Liver (tissue), 9 donors: ENCODE results near the gene MEIS1. TPM values are rescaled to one million over a fixed set of nuclear protein-coding genes. Genes with fewer than 3 reads are reported as not detected.

Experiments used
- DNase-seq: peaks from one replicate; pipeline ENCODE4 v3.0.0-alpha.2; 2017; ENCODE audit warnings: low spot score
- H3K27ac ChIP-seq, 2 donors: one replicate each; pipeline ENCODE4 v1.7.0; 2013; ENCODE audit warnings: inconsistent platforms in 2 of 2, low read length in 2 of 2, control low read depth in 1 of 2, low read depth in 1 of 2, mild to moderate bottlenecking in 1 of 2
- H3K27me3 ChIP-seq, 4 donors: one replicate each; pipeline versions ENCODE4 v1.6.1 to v1.7.0; 2013; ENCODE audit warnings: low read length in 3 of 4, inconsistent platforms in 1 of 4, mild to moderate bottlenecking in 1 of 4, moderate library complexity in 1 of 4; ENCODE audit not compliant: control insufficient read depth in 4 of 4, insufficient read depth in 4 of 4
- H3K36me3 ChIP-seq, 4 donors: one replicate each; pipeline versions ENCODE4 v1.6.1 to v1.7.0; 2013; ENCODE audit warnings: low read length in 3 of 4, mild to moderate bottlenecking in 3 of 4, low read depth in 1 of 4, moderate library complexity in 1 of 4; ENCODE audit not compliant: control insufficient read depth in 4 of 4, insufficient read depth in 3 of 4
- H3K4me1 ChIP-seq, 4 donors: one replicate each; pipeline versions ENCODE4 v1.6.1 to v1.7.0; 2013; ENCODE audit warnings: low read length in 3 of 4, mild to moderate bottlenecking in 3 of 4, moderate library complexity in 1 of 4; ENCODE audit not compliant: control insufficient read depth in 4 of 4, insufficient read depth in 4 of 4
- H3K4me3 ChIP-seq, 3 donors: one replicate each; pipeline versions ENCODE4 v1.6.1 to v1.7.0; 2013; ENCODE audit warnings: low read length in 3 of 3, control low read depth in 1 of 3, low read depth in 1 of 3, mild to moderate bottlenecking in 1 of 3
- H3K9ac ChIP-seq, 2 donors: one replicate each; pipeline ENCODE4 v1.7.0; 2013; ENCODE audit warnings: low read length in 2 of 2, mild to moderate bottlenecking in 2 of 2, moderate library complexity in 2 of 2, control low read depth in 1 of 2, low read depth in 1 of 2
- H3K9me3 ChIP-seq, 4 donors: one replicate each; pipeline versions ENCODE4 v1.6.1 to v1.7.0; 2013; ENCODE audit warnings: low read length in 3 of 4; ENCODE audit not compliant: control insufficient read depth in 4 of 4
- EGR1 ChIP-seq, 2 donors: IDR thresholded peaks; 2 replicates each; pipeline ENCODE4 v1.6.1; 2016 to 2018; ENCODE audit warnings: antibody characterized with exemption in 2 of 2, low read depth in 2 of 2
- FOXA1 ChIP-seq: IDR thresholded peaks from 2 replicates; pipeline ENCODE4 v1.6.1; 2016; ENCODE audit warnings: antibody characterized with exemption
- FOXA2 ChIP-seq: IDR thresholded peaks from 2 replicates; pipeline ENCODE4 v1.6.1; 2016; ENCODE audit warnings: antibody characterized with exemption
- GABPA ChIP-seq, 2 donors: IDR thresholded peaks in 1 of 2; conservative IDR thresholded peaks in 1 of 2; 2 replicates each; pipeline ENCODE4 v1.6.1; 2016; ENCODE audit warnings: antibody characterized with exemption in 2 of 2, mild to moderate bottlenecking in 1 of 2, moderate library complexity in 1 of 2
- HNF4A ChIP-seq, 2 donors: conservative IDR thresholded peaks; 2 replicates each; pipeline ENCODE4 v1.6.1; 2016; ENCODE audit warnings: antibody characterized with exemption in 2 of 2, mild to moderate bottlenecking in 2 of 2
- HNF4G ChIP-seq: IDR thresholded peaks from 2 replicates; pipeline ENCODE4 v1.6.1; 2016; ENCODE audit warnings: antibody characterized with exemption
- NR2F2 ChIP-seq: IDR thresholded peaks from 2 replicates; pipeline ENCODE4 v1.6.1; 2016; ENCODE audit warnings: antibody characterized with exemption
- RAD21 ChIP-seq, 2 donors: IDR thresholded peaks; 2 replicates each; pipeline ENCODE4 v1.6.1; 2016; ENCODE audit warnings: antibody characterized with exemption in 2 of 2, mild to moderate bottlenecking in 2 of 2
- RXRA ChIP-seq, 2 donors: IDR thresholded peaks; 2 replicates each; pipeline ENCODE4 v1.6.1; 2017 to 2018; ENCODE audit warnings: antibody characterized with exemption in 2 of 2, mild to moderate bottlenecking in 1 of 2
- SP1 ChIP-seq: IDR thresholded peaks from 2 replicates; pipeline ENCODE4 v1.6.1; 2018; ENCODE audit warnings: antibody characterized with exemption, mild to moderate bottlenecking
- TAF1 ChIP-seq: conservative IDR thresholded peaks from 2 replicates; pipeline ENCODE4 v1.6.1; 2016; ENCODE audit warnings: antibody characterized with exemption, mild to moderate bottlenecking
- YY1 ChIP-seq: IDR thresholded peaks from 2 replicates; pipeline ENCODE4 v1.6.1; 2016; ENCODE audit warnings: antibody characterized with exemption, mild to moderate bottlenecking
- WGBS: extraction: QIAGEN DNeasy Blood & Tissue Kit; methylation state at CpG from one replicate; pipeline ENCODE4 v1.1.7; 2013; 5-methylcytosine and 5-hydroxymethylcytosine counted together
- polyA plus RNA-seq, 2 donors: library from polyadenylated mRNA; stranded (reverse) in 1 of 2; unstranded in 1 of 2; fragments of 200-250 nt in 1 of 2; fragments of >200 nt in 1 of 2; fragmentation: Nextera tagmentation in 1 of 2; extraction: Ambion mirVana in 1 of 2; gene quantifications; one replicate each; pipeline versions ENCODE4 v1.2.1 to v1.2.3, GENCODE V29; 2013 to 2015
- total RNA-seq, 2 donors: library from RNA; depleted of rRNA; stranded (reverse); fragments of >200 nt; gene quantifications; one replicate each; pipeline ENCODE4 v1.2.3, GENCODE V29; 2014
- TF ChIP-seq, protein P1 (sequence below): IDR thresholded peaks from 2 replicates; pipeline ENCODE4 v1.6.1; 2016; ENCODE audit warnings: antibody characterized with exemption
- TF ChIP-seq, protein P2 (sequence below): IDR thresholded peaks from 2 replicates; pipeline ENCODE4 v1.6.1; 2016; ENCODE audit warnings: antibody characterized with exemption
- TF ChIP-seq, protein P3 (sequence below): IDR thresholded peaks from 2 replicates; pipeline ENCODE4 v1.6.1; 2016; ENCODE audit warnings: antibody characterized with exemption, mild to moderate bottlenecking
- TF ChIP-seq, protein P4 (sequence below): fragments of 150-350 bp; IDR thresholded peaks from 2 replicates; pipeline ENCODE4 v1.5.1; 2017; ENCODE audit warnings: improper control_type of control experiment, low read depth, low read length; ENCODE audit not compliant: missing input control
- donor health status: healthy.
- donor health status: healthy.
- donor health status: healthy.
- donor health status: healthy.
- donor health status: healthy.

Gene MEIS1
- total and polyA plus RNA-seq, 4 donors: 1.6 to 8.6 (median 5.5) TPM

DNA sequence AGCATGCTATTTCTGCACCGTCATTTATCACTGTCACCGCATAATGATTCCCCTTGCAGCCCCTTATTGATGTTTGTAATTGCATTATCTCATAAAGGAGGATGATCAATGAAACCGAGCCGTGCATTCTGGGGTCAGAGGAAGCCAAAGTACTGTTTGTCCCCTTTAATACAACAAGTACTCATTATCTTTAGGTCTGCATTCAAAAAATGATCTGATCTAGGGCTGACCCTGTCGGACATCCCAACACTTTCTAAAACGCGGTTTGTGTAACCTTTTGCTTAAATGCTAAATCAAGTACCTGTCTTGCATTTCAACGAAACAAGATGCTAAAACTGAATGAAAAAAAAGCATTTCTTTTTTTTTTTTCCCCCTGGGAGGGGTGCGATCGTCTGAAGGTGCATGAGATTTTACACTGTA, 143.8 kb downstream of the MEIS1 start:
- no peak overlapping the region for H3K27ac ChIP-seq
- no peak for TF ChIP-seq FOXA1
- TF ChIP-seq TAF1: no peak
- TF ChIP-seq FOXA2: no peak
- no peak for TF ChIP-seq NR2F2
- no peak for TF ChIP-seq SP1
- no peak for TF ChIP-seq HNF4A (conservative IDR thresholded peaks at IDR 0.05)
- TF ChIP-seq RXRA (IDR thresholded peaks at IDR 0.05): no peak
- TF ChIP-seq, protein P1, sequence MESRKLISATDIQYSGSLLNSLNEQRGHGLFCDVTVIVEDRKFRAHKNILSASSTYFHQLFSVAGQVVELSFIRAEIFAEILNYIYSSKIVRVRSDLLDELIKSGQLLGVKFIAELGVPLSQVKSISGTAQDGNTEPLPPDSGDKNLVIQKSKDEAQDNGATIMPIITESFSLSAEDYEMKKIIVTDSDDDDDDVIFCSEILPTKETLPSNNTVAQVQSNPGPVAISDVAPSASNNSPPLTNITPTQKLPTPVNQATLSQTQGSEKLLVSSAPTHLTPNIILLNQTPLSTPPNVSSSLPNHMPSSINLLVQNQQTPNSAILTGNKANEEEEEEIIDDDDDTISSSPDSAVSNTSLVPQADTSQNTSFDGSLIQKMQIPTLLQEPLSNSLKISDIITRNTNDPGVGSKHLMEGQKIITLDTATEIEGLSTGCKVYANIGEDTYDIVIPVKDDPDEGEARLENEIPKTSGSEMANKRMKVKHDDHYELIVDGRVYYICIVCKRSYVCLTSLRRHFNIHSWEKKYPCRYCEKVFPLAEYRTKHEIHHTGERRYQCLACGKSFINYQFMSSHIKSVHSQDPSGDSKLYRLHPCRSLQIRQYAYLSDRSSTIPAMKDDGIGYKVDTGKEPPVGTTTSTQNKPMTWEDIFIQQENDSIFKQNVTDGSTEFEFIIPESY: no peak
- TF ChIP-seq YY1: no peak
- TF ChIP-seq, protein P2, sequence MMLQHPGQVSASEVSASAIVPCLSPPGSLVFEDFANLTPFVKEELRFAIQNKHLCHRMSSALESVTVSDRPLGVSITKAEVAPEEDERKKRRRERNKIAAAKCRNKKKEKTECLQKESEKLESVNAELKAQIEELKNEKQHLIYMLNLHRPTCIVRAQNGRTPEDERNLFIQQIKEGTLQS: no peak
- no peak for TF ChIP-seq HNF4G
- TF ChIP-seq, protein P3, sequence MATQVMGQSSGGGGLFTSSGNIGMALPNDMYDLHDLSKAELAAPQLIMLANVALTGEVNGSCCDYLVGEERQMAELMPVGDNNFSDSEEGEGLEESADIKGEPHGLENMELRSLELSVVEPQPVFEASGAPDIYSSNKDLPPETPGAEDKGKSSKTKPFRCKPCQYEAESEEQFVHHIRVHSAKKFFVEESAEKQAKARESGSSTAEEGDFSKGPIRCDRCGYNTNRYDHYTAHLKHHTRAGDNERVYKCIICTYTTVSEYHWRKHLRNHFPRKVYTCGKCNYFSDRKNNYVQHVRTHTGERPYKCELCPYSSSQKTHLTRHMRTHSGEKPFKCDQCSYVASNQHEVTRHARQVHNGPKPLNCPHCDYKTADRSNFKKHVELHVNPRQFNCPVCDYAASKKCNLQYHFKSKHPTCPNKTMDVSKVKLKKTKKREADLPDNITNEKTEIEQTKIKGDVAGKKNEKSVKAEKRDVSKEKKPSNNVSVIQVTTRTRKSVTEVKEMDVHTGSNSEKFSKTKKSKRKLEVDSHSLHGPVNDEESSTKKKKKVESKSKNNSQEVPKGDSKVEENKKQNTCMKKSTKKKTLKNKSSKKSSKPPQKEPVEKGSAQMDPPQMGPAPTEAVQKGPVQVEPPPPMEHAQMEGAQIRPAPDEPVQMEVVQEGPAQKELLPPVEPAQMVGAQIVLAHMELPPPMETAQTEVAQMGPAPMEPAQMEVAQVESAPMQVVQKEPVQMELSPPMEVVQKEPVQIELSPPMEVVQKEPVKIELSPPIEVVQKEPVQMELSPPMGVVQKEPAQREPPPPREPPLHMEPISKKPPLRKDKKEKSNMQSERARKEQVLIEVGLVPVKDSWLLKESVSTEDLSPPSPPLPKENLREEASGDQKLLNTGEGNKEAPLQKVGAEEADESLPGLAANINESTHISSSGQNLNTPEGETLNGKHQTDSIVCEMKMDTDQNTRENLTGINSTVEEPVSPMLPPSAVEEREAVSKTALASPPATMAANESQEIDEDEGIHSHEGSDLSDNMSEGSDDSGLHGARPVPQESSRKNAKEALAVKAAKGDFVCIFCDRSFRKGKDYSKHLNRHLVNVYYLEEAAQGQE: no peak
- TF ChIP-seq RAD21 (IDR thresholded peaks at IDR 0.05): no peak
- H3K9ac ChIP-seq: no peak overlapping the region
- H3K9me3 ChIP-seq: no peaks in the 10 kb centered on the region
- H3K4me1 ChIP-seq: peaks cover 11 to 34% (median 23%) of the 10 kb centered on the region in 4 donors
- H3K4me3 ChIP-seq: no peak overlapping the region
- no peak for DNase-seq
- 13% methylated on average over 10 of the region's 10 CpGs for WGBS
- H3K27me3 ChIP-seq: peaks cover 0 to 30% (median 16%) of the 10 kb centered on the region in 4 donors
- no peaks in the 10 kb centered on the region for H3K36me3 ChIP-seq

DNA sequence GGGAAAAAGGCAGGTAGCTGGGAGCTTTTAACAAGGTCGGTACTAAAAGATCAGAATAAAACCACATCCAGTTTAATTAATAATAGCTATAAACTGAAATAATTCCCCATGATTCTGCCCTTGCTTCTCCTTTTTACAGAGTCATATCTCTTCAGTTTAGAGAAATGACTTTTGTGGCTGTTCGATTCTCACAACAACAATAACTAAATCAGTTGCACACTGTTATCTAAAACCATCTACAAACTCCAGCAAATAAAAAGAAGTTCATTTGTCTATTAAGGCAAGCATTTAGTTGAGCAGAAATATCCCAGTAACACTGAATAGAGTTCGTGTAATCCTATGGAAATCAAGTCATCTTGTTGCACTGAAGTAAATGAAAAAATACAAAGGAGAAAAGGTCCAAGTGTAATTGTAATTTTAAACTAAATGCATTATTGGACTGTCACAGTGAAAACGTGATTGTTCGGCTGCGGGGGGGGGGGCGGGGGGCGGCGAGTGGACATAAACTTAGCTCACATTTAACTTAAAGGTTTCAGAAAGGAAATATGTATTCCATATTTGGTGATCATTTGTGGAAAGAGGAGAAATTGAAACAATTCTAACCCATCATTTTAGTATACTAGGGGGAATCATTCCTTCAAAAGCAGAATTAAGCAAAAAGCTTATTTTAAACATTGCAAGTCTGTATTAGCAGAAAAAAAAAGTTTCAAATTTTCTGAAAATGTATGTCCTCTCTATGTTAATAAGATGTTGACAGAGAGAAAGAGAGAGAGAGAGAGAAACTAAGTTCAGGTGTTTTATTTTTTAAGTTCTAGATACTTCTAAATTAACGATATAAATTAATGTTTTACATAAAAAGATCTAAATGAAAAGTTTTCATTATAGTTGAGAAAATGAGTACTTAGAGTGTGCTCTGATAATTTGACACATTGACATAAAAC, 144.5 kb downstream of the MEIS1 start:
- Histone ChIP-seq H3K36me3 (no peaks in the 10 kb centered on the region), H3K27me3 (peaks cover 0 to 34% (median 16%) of the 10 kb centered on the region in 4 donors), H3K4me1 (peaks cover 11 to 34% (median 23%) of the 10 kb centered on the region in 4 donors), H3K9ac (no peak overlapping the region), H3K4me3 (no peak overlapping the region), H3K27ac (no peak overlapping the region), H3K9me3 (no peaks in the 10 kb centered on the region)
- WGBS: 26% methylated on average over 10 of the region's 10 CpGs
- no peak for DNase-seq
- TF ChIP-seq, protein P2: no peak
- TF ChIP-seq RXRA (IDR thresholded peaks at IDR 0.05) (no peak), TAF1 (no peak), SP1 (no peak), FOXA2 (no peak), EGR1 (IDR thresholded peaks at IDR 0.05; ENCODE audit: low read depth in 2 of 2) (no peak), RAD21 (IDR thresholded peaks at IDR 0.05) (no peak), GABPA (IDR thresholded peaks at IDR 0.05 in 1 of 2, conservative IDR thresholded peaks at IDR 0.05 in 1 of 2) (no peak), HNF4G (no peak), YY1 (no peak), NR2F2 (no peak)
- TF ChIP-seq, protein P1: no peak
- TF ChIP-seq, protein P4, sequence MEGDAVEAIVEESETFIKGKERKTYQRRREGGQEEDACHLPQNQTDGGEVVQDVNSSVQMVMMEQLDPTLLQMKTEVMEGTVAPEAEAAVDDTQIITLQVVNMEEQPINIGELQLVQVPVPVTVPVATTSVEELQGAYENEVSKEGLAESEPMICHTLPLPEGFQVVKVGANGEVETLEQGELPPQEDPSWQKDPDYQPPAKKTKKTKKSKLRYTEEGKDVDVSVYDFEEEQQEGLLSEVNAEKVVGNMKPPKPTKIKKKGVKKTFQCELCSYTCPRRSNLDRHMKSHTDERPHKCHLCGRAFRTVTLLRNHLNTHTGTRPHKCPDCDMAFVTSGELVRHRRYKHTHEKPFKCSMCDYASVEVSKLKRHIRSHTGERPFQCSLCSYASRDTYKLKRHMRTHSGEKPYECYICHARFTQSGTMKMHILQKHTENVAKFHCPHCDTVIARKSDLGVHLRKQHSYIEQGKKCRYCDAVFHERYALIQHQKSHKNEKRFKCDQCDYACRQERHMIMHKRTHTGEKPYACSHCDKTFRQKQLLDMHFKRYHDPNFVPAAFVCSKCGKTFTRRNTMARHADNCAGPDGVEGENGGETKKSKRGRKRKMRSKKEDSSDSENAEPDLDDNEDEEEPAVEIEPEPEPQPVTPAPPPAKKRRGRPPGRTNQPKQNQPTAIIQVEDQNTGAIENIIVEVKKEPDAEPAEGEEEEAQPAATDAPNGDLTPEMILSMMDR: no peak
